Diencephalon (tissue), 1 donor: Measurements from ENCODE around the gene OR56B4. TPM values are rescaled to one million over a fixed set of nuclear protein-coding genes. Genes with fewer than 3 reads are reported as not detected.

ENCODE experiments used
- total RNA-seq: library from RNA; depleted of rRNA; stranded (reverse); fragments of >200 nt; gene quantifications from one replicate; pipeline ENCODE4 v1.2.3, GENCODE V29; 2014

OR56B4 gene
- not detected for total RNA-seq

DNA sequence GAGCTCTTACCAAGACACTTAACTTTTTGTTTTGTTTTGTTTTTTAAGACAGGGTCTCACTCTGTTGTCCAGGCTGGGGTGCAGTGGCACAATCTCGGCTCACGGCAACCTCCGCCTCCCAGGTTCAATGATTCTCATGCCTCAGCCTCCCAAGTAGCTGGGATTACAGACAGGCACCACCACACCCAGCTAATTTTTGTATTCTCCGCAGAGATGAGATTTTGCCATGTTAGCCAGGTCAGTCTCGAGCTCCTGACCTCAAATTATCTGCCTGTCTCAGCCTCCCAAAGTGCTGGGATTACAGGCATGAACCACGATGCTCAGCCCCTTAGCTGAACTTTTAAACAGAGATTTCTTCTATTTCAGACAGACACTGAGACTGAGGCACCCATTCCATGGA, at the start of gene OR56B4:
Gene OR56B4, plus strand, starts transcription at position 301 of the 400 bp plus-strand sequence. Its CDS starts 95 bp downstream, at position 396.

Other genes with a start within 250 kb of the OR56B4 start
- not detected for gene OR52E8, start 250.0 kb upstream of the OR56B4 start, total RNA-seq
- gene OR52E4, start 227.1 kb upstream of the OR56B4 start, total RNA-seq: not detected
- not detected for gene OR52E5, start 214.5 kb upstream of the OR56B4 start, total RNA-seq
- gene OR56A3, start 165.4 kb upstream of the OR56B4 start, total RNA-seq: not detected
- not detected for gene OR56A5, start 139.2 kb upstream of the OR56B4 start, total RNA-seq
- gene OR52L1, start 120.7 kb upstream of the OR56B4 start, total RNA-seq: not detected
- gene OR56A4, start 100.7 kb upstream of the OR56B4 start, total RNA-seq: not detected
- 0.23 TPM for gene OR56A1, start 76.9 kb upstream of the OR56B4 start, total RNA-seq
- not detected for gene OR52B2, start 62.6 kb downstream of the OR56B4 start, total RNA-seq
- not detected for gene OR52W1, start 91.5 kb downstream of the OR56B4 start, total RNA-seq
- gene C11orf42, start 97.9 kb downstream of the OR56B4 start, total RNA-seq: not detected
- 16.1 TPM for gene FHIP1B, start 127.0 kb downstream of the OR56B4 start, total RNA-seq
- 0.23 TPM for gene CNGA4, start 131.4 kb downstream of the OR56B4 start, total RNA-seq
- 2.5 TPM for gene CCKBR, start 152.2 kb downstream of the OR56B4 start, total RNA-seq
- 2.5 TPM for gene CAVIN3, start 212.8 kb downstream of the OR56B4 start, total RNA-seq